Activated naive CD8-positive, alpha-beta T cell (primary cell): Measurements from ENCODE around the gene CADM1.

Source experiments
- H3K27ac Mint-ChIP-seq: one replicate; pipeline ENCODE4 v1.8.0; 2021; ENCODE audit warnings: mixed read lengths
- H3K27me3 Mint-ChIP-seq: one replicate; pipeline ENCODE4 v1.8.0; 2021; ENCODE audit warnings: mixed read lengths
- H3K36me3 Mint-ChIP-seq: one replicate; pipeline ENCODE4 v1.8.0; 2021; ENCODE audit warnings: mixed read lengths
- H3K4me1 Mint-ChIP-seq: one replicate; pipeline ENCODE4 v1.8.0; 2021; ENCODE audit warnings: low read depth, mixed read lengths
- H3K4me3 Mint-ChIP-seq: one replicate; pipeline ENCODE4 v1.8.0; 2021; ENCODE audit warnings: mild to moderate bottlenecking, mixed read lengths
- H3K9me3 Mint-ChIP-seq: one replicate; pipeline ENCODE4 v1.8.0; 2021; ENCODE audit warnings: low read depth, mixed read lengths

CADM1 gene

DNA sequence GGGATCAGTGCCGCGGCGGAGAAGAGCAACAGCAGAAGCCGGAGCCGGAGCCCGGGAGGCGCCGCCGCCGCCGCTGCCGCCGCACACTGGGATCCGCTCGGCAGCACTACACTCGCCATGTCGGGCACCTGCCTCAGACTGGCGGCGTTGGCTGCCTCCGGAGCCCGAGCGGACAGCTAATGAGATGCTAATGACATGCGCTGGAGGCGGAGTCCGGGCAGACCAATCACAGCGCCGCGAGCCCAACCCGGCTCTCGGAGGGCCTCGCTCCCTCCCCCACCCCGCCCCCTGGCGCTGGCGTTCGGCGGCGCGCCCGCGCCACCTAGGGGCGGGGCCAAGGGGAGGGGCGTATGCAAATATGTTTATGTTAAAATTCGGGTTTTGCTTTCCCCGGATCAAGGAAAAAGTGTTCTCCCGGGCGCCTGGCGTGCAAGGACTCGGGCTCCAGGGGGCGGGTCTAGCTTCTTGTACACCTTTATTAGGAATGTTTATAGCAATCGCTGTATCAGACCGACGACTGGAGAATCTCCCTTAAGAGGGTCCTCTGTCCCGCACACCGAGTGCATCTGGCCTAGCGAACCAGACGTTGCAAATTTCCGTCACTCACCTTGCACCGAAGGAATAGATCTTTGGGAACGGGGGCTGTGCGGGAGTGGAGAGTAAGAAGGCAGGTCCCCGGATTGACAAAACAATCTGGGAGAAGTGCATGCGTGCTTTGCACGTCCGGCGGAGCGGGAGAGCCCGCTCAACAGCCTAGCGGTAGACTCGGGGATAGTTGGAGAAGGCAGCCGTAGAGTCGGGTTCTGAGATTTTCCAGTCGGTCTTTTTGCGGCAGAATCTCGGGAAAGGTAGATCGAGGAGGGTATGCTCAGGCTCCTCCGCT, at the start of gene CADM1:
CADM1 (minus strand) TSS at position 140 of the 883 bp plus-strand sequence.
- peaks cover 28% of the 10 kb centered on the region for H3K27me3 Mint-ChIP-seq

DNA sequence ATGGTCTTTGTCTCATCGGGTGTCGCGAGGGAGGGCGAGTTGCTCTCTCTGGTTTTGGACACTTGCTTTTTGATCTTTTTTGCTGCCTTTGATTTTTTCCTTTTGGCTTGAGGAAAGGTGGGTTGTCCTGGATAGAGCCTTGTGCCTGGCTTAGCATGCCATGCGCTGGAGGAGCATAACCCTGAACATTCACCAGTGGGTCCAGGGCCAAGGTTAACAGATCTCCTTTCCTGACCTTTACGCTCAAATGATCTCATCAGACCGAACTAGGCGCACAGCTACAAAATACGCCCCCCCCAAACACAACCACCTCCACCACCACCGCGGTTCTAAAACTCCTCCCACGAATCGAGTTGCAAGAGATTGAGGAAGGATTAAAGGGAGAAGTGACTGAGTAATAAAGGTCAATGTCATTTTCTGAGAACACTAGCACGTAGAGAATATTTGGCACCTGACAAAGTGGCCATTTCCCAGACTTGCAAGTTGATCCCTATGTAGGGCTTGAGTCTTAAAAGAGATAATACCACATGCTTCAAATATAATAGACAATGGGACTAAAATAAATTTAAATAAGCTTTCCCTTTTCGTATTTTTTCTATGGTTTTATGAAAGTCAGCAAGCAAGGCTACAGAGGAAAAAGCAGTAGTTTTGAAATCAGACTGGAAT, 48.7 kb upstream of the CADM1 start:
- H3K4me1 Mint-ChIP-seq, result no peaks in the 10 kb centered on the region
- no peaks in the 10 kb centered on the region for H3K27me3 Mint-ChIP-seq
- no peaks in the 10 kb centered on the region for H3K9me3 Mint-ChIP-seq
- no peak overlapping the region for H3K27ac Mint-ChIP-seq
- H3K36me3 Mint-ChIP-seq, result no peaks in the 10 kb centered on the region
- no peak overlapping the region for H3K4me3 Mint-ChIP-seq

More for the DNA sequence above, at the start of gene CADM1:
- Mint-ChIP-seq H3K9me3 (no peaks in the 10 kb centered on the region), H3K4me3 (peak within 1 kb of the TSS; percentile 78), H3K4me1 (peaks cover 9% of the 10 kb centered on the region), H3K27ac (no peak within 1 kb of the TSS), H3K36me3 (no peaks in the 10 kb centered on the region)

DNA sequence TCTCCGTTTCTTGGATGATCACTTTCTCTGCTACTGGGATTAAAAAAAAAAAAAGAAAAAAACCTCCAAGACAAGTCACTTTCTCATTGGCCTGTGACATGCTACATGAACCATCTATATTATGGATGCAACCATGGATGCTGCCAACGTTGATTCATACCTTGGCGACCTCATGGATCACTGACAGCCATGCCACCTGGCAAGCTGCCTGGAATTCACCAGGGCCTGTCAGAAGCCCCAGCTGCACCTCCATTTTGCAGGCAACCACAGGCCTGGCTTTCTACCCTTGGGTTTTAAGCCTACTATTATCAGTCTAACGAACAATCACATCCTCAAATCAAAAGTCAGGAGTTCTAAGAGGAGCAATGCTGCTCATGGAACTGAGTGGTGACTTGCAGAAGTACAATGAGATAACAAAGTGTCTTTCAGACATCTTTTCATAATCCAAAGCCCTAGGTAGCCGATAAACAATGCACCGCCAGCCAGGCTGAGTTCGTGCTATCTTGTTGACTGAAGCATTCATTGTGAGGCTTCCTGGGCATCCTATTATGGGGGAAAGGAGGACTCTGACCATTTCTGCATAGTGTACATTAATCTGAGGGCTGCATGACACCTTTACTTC, 48.0 kb upstream of the CADM1 start:
- Mint-ChIP-seq H3K27ac (no peak overlapping the region), H3K4me1 (no peaks in the 10 kb centered on the region), H3K27me3 (no peaks in the 10 kb centered on the region), H3K9me3 (no peaks in the 10 kb centered on the region), H3K4me3 (no peak overlapping the region), H3K36me3 (no peaks in the 10 kb centered on the region)

DNA sequence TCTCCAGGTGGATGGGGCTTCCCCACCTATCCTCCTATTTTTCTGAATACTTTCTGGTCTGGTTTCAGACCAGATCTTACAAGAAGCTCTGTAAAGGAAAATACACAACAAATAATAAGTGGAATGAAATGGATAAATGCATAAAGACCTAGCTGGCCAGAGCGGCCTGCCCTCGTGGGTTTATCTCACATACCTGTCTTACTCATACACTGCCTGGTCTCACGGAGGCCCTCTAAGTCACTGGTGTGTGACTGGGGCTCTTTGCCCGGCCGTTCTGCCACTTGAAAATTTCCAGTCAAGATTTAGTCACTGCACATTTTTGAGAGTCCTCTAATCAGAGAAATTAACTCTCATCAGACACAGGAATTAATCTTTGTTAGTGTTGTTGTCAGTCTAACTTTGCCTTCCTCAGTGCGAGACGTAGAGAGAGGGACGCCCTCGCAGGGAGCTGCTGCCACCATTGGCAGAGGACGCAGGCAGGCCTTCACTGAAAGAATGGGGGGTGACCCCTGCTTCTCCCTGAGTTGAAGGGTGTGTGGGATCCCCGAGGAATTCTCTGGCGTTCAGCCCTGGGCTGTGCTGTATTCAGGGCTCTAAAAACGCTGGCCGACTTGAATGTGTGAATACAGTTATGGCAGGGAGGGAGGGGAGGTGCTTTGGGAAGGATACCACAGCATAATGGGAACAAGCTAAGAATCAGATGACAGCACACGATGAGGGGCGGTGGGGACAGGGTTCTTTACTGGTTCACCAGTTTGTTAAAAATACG, 46.3 kb upstream of the CADM1 start:
- H3K27ac Mint-ChIP-seq, result no peak overlapping the region
- H3K4me3 Mint-ChIP-seq, result no peak overlapping the region
- no peaks in the 10 kb centered on the region for H3K4me1 Mint-ChIP-seq
- H3K9me3 Mint-ChIP-seq, result no peaks in the 10 kb centered on the region
- H3K27me3 Mint-ChIP-seq, result peaks cover 4% of the 10 kb centered on the region
- no peaks in the 10 kb centered on the region for H3K36me3 Mint-ChIP-seq

GRCh38 chr11:115548878-115549528, 44.8 kb upstream of the CADM1 start:
- H3K4me3 Mint-ChIP-seq, result no peak overlapping the region
- H3K4me1 Mint-ChIP-seq, result no peaks in the 10 kb centered on the region
- H3K9me3 Mint-ChIP-seq, result no peaks in the 10 kb centered on the region
- H3K27ac Mint-ChIP-seq, result no peak overlapping the region
- H3K27me3 Mint-ChIP-seq, result peaks cover 4% of the 10 kb centered on the region
- no peaks in the 10 kb centered on the region for H3K36me3 Mint-ChIP-seq

- H3K27me3 Mint-ChIP-seq, result peaks cover 4% of the 10 kb centered on the region
- H3K4me1 Mint-ChIP-seq, result no peaks in the 10 kb centered on the region
- no peaks in the 10 kb centered on the region for H3K9me3 Mint-ChIP-seq
- no peak overlapping the region for H3K27ac Mint-ChIP-seq
- H3K4me3 Mint-ChIP-seq, result no peak overlapping the region
- no peaks in the 10 kb centered on the region for H3K36me3 Mint-ChIP-seq
Observed at GRCh38 chr11:115545581-115546210, 41.5 kb upstream of the CADM1 start.

- Mint-ChIP-seq H3K36me3 (no peaks in the 10 kb centered on the region), H3K27me3 (peaks cover 4% of the 10 kb centered on the region), H3K27ac (no peak overlapping the region), H3K9me3 (no peaks in the 10 kb centered on the region), H3K4me3 (no peak overlapping the region), H3K4me1 (no peaks in the 10 kb centered on the region)
Observed at GRCh38 chr11:115544422-115544948, 40.3 kb upstream of the CADM1 start.

DNA sequence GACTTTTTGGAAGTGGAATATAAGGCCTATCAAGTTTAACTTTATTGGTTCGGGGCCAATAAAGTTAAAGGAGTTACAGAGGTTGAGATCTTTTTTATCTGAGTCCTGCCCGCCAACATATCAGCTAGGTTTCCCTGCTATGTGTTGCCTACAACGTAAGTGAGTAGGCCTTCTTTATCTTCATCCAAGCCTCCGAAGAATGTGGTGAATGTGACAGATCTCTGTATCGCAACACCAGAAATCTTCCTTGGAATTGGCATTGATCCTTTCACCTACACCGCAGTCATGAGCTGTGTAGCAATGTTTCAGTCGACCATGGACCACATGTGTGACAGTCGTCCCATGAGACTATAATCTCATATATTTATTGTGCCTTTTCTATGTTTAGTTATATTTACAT, 37.3 kb upstream of the CADM1 start:
- Mint-ChIP-seq H3K27ac (no peak overlapping the region), H3K4me3 (no peak overlapping the region), H3K36me3 (no peaks in the 10 kb centered on the region), H3K4me1 (no peaks in the 10 kb centered on the region), H3K27me3 (peaks cover 4% of the 10 kb centered on the region), H3K9me3 (no peaks in the 10 kb centered on the region)

- no peaks in the 10 kb centered on the region for H3K36me3 Mint-ChIP-seq
- no peaks in the 10 kb centered on the region for H3K9me3 Mint-ChIP-seq
- no peak overlapping the region for H3K27ac Mint-ChIP-seq
- H3K4me3 Mint-ChIP-seq, result no peak overlapping the region
- H3K27me3 Mint-ChIP-seq, result peaks cover 2% of the 10 kb centered on the region
- H3K4me1 Mint-ChIP-seq, result no peaks in the 10 kb centered on the region
Observed at GRCh38 chr11:115539844-115540243, 35.6 kb upstream of the CADM1 start.

- Mint-ChIP-seq H3K9me3 (no peaks in the 10 kb centered on the region), H3K27me3 (peaks cover 7% of the 10 kb centered on the region), H3K36me3 (no peaks in the 10 kb centered on the region), H3K27ac (no peak overlapping the region), H3K4me1 (no peaks in the 10 kb centered on the region), H3K4me3 (no peak overlapping the region)
Observed at GRCh38 chr11:115535781-115536180, 31.6 kb upstream of the CADM1 start.

DNA sequence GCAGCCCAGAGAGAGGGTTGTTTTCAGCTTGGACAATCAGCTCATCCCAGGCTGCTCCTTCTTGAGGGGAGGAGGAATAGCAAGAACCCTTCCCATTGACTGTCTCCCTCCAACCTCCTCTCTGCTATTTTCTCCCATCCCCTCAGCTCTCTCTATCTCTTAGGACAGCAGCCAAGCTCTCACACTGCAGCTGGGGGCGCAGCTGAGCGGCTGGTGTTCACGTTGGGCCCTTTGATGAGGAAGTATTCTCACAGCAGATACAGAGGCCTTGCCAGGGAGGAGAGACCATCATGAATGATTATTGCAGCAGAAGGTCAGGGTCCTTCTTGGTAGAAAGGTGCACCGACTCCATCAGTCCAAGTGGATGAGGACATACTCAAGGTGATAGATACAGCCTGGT, 26.5 kb upstream of the CADM1 start:
- H3K27ac Mint-ChIP-seq, result no peak overlapping the region
- H3K36me3 Mint-ChIP-seq, result no peaks in the 10 kb centered on the region
- H3K4me3 Mint-ChIP-seq, result no peak overlapping the region
- H3K4me1 Mint-ChIP-seq, result no peaks in the 10 kb centered on the region
- no peaks in the 10 kb centered on the region for H3K9me3 Mint-ChIP-seq
- H3K27me3 Mint-ChIP-seq, result peaks cover 6% of the 10 kb centered on the region

- no peak overlapping the region for H3K27ac Mint-ChIP-seq
- H3K4me3 Mint-ChIP-seq, result no peak overlapping the region
- H3K36me3 Mint-ChIP-seq, result no peaks in the 10 kb centered on the region
- H3K4me1 Mint-ChIP-seq, result no peaks in the 10 kb centered on the region
- H3K27me3 Mint-ChIP-seq, result peaks cover 4% of the 10 kb centered on the region
- no peaks in the 10 kb centered on the region for H3K9me3 Mint-ChIP-seq
Observed at GRCh38 chr11:115528225-115528624, 24.0 kb upstream of the CADM1 start.

GRCh38 chr11:115527534-115528125, 23.4 kb upstream of the CADM1 start:
- Mint-ChIP-seq H3K4me1 (no peaks in the 10 kb centered on the region), H3K36me3 (no peaks in the 10 kb centered on the region), H3K4me3 (no peak overlapping the region), H3K27me3 (peaks cover 5% of the 10 kb centered on the region), H3K9me3 (no peaks in the 10 kb centered on the region), H3K27ac (no peak overlapping the region)
